Ramos (cell line): Measurements from ENCODE around the gene ITIH2.
"Not testable (repeated sequence)": the region's sequence is repeated elsewhere in the genome, so short reads cannot be mapped to it uniquely, and the experiment has no call there.

Experiments used
- in situ Hi-C: fragments of 300-500 bp; cut with MboI; formaldehyde crosslinking; loops from one replicate; pipeline ENCODE4 v1.14.3; 2022; ENCODE audit warnings: low sequenced_read_pairs; ENCODE audit not compliant: unreplicated experiment

ITIH2 gene

DNA sequence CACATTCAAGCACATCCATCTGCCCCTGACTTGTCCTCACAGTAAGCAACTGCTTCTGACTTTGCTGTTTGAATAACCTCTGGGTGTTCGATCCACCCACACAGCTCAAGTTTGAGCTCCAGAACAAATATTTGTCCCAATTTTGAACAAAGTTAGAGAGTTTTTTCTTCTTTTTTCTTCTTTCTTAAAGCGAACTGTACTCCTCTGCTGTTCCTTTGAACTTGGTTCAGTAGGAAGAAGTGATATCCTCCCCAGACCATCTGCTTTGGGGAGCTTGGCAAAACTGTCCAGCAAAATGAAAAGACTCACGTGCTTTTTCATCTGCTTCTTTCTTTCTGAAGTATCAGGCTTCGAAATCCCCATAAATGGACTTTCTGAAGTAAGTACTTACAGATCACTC lies at the start of gene ITIH2:
ITIH2 (plus strand) TSS at position 177 of the 400 bp plus-strand sequence; CDS start at position 296, 119 bp downstream.
- in situ Hi-C loops, result no loop called here

GRCh38 chr10:7657079-7657478 lies 46.0 kb upstream of the ITIH2 start:
- in situ Hi-C loops, result not testable (repeated sequence)

DNA sequence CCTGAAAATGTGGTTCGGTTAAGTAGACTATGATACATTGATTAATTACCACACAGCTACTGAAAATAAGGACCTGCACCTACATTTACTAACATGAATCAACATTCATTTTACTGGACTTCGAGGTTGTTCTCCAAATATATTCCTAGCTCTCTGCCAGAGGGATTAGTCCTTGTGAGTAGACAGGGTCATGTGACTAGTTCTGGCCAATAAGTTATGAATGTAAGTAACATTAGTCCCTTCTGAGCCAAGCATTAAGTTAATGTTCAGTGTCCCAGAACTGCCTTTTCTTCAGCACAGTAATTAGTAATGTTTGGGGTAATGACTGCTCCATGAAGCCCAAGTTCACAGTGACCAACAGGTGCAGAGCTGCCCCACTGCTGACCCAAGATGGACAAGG lies 45.6 kb upstream of the ITIH2 start:
- in situ Hi-C loops, result no loop called here

DNA sequence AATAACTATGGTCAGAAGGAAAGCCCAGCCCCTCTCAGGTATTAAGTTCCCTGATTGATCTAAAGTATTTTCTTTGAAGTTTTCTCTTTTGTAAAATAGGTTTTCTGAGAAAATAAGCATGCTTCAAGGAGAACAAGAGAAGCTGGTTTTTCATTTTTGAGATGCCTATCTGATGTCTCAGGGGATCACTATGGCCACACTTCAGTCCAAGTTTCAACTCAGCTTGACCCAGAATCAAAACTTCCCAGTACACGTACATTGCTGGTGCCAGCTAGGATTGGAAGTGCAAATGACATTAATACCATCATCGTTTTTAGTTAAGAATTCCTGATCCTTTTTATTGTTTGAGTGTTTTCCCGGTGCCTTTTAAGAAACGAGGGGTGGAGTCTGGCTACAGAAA lies 43.6 kb upstream of the ITIH2 start:
- in situ Hi-C loops, result no loop called here

- in situ Hi-C loops, result no loop called here
Measured at GRCh38 chr10:7662522-7662921, 40.6 kb upstream of the ITIH2 start.

DNA sequence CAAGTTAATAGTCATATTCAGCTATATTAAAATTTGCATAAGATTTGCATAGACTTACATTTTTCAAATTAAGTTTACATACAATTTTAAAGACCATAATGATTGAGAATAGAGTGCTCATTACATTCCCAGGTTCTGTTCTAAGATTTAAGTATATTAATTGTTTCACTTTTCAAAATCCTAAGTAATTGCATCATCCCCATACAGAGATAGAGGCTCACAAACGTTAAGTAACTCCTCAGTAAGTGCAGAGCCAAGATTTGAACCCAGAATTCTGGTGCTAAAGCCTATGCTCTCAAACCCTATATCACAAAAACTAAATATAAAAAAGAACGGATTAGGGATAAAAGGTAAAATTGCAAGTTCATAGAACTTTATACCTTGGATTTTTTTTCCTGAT lies 38.4 kb upstream of the ITIH2 start:
- in situ Hi-C loops, result no loop called here

GRCh38 chr10:7665767-7666166 lies 37.3 kb upstream of the ITIH2 start:
- in situ Hi-C loops, result no loop called here

DNA sequence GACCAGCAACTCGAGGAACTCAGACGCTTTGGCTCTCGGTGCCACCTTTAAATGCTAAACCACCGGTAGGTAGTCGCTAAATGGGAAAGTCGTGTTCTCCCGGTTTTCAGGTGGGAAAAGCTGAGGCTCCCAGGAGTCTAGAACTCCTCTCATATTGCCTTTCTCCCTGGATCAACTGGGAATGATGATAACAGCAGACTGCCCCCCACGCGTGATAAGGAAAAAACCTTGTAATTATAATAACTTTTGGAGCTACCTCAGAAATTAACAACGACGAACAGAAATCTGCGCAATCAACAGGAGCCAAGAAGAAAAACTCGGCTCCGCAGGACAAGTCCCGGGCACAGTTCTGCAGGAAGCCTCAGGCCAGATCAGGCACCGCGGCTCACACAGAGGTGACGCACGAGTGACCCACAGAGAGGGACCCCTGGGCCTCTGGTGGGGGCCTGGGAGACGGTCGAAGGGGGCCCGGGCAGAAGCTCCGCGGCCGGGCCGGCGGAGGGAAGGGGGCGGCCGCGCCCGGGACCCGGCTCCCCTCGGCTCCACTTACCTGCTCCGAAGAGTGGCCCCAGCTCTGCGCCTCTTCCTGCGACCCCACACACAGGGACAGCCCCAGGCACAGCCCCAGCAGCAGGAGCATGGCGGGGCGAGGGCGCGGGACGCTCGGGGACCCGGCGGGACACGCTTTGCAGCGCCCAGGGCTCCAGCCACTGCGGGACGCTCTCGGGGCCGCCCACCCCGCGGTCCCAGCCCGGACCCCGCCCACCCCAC lies 36.7 kb upstream of the ITIH2 start, which contains the start of gene ITIH5:
ITIH5 (minus strand) TSS at position 714 of the 771 bp plus-strand sequence; CDS start at position 640, 74 bp downstream.
- in situ Hi-C loops, result no loop called here

DNA sequence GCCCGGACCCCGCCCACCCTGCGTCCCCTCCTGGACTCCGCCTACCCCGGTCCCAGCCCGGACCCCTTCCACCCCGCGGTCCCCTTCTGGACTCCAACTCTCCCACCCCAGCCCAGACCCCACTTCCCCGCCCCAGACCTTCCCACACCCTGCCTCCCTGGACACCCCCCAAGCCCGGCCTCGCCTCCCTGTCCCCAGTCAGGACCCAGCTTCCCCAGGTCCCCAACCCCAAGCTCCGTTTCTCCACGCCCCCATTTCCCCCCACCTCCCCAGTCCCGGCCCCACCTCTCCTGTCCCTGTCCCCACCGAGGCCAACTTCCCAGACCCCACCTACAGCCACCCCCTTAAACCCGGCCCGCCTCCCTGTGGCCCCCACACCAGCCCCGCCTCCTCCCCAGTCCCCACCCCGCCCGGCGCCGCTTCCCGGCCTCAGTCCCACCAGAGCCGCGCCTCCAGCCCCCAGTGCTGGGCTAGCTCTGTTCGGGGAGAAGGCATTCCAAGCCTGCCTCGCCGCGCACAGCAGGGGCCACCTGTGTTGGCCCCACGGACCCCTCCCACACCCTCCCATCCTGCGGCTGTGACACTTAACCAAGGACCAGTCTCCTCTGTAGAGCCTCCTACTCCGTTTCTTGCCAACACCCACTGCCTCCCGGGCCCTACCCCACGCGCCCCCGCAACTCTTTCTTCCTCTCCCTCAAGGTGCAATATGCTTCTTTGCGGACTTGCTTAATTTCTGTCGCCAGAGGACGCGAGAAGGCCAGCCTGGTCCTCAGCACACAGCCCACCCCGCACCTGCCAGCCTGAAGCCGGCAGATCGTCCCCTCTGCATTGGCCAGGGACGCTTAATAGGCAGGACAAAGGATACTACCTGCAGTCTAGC lies 35.6 kb upstream of the ITIH2 start:
- in situ Hi-C loops, result no loop called here

DNA sequence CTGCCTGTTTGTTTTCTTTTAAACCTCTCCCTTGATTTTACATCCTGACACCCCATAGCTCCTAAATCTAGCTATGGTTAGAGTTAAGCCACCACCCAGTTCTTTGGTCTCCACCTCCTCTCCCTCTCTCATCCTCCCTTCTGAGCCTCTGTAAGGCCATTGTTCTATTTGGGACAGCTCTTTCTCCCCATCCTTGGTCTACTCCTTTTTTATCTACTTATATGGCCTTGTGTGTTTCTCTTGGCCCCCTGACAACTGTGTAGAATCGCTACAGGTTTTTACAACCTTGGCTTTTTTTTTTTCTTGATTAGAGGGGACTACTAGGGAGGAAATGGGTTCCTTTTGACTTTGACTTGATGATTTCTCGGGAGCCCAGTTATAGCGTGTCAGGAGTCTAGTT lies 33.0 kb upstream of the ITIH2 start:
- in situ Hi-C loops, result no loop called here

DNA sequence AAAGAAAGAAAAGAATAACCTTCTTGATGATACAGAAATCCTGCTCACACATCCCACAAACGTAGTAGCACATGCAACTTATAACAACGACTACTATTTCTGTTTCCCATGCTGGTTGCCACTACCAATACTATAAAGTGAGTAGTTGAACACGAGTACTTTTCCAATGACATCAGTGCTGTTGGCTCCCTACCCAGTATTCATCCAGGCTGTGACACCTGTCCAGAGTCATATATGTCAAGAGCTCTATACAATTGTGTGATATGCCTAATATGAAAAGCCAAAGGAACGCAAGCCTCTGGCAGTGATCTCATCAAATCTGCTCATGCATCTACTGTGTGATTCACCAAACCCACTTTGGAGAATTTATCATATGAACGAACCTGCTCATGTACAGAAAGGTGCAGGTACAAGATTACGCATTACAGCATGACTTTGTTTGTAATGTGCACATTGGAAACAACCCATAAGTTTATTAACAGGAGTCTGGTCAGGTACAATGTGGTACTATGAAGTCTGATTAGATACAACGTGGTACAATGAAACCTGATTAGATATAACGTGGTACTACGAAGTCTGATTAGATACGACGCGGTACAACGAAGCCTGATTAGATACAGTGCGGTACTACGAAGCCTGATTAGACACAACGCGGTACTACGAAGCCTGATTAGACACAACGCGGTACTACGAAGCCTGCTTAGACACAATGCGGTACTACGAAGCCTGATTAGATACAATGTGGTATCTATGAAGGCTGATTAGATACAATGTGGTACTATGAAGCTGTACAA lies 30.6 kb upstream of the ITIH2 start:
- in situ Hi-C loops, result no loop called here

- in situ Hi-C loops, result no loop called here
Measured at GRCh38 chr10:7679256-7679655, 23.9 kb upstream of the ITIH2 start.

DNA sequence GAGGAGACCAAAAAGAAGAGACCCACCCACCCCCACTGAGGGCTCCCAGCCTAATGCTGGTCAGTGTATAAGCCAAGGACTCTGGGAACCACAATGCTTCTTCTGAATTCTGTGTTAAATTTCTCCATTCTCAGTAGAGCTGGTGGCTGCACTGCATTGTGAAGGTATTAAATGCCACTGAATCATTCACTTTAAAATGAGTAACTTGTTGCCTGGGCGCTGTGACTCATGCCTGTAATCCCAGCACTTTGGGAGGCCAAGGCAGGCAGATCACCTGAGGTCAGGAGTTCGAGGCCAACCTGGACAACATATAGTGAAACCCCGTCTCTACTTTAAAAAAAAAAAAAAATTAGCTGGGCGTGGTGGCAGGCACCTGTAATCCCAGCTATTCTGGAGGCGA lies 23.0 kb upstream of the ITIH2 start:
- in situ Hi-C loops, result loop anchor here (10.0 kb wide), 1 partner anchor 155 kb away; no protein-coding TSS in a partner anchor

DNA sequence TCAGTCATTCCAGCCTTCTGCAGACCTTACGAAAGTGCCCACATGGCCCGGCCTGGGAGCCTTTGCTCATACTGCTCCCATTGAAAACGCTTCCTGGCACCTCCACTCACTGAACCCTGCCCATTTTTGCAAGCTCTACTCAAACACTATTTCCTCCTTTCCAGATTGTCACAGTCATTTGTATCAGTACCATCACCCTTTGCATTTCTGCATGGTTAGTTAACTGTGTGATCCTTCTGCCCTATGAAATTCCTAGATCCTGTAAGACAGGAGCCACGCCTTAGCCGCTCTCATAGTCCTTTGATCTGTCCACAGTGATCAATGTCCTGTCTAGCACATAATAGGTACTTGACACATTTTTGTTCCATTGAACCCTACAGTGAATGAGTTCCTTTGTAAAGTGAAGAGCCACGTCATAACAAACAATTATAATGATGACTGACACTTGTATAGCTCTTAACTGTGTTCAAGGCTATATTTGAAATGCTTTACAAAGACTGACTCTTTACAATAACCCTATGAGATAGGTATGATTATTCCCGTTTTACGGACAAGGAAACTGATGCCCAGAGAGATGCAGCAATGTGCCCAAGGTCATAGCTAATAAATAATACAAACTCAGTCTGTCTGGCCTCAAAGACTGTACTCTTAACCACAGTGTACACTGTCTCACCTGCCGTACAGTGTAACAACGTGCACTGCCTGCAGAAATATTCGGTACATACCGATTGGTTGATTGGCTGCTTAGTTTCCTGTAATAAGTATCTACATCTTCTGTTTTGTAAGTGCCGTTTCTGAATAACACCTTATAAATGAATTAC lies 16.6 kb upstream of the ITIH2 start:
- in situ Hi-C loops, result loop anchor here (10.0 kb wide), 1 partner anchor 162 kb away; no protein-coding TSS in a partner anchor

GRCh38 chr10:7687228-7687907 lies 15.7 kb upstream of the ITIH2 start:
- in situ Hi-C loops, result loop anchor here (10.0 kb wide), 1 partner anchor 163 kb away; no protein-coding TSS in a partner anchor

DNA sequence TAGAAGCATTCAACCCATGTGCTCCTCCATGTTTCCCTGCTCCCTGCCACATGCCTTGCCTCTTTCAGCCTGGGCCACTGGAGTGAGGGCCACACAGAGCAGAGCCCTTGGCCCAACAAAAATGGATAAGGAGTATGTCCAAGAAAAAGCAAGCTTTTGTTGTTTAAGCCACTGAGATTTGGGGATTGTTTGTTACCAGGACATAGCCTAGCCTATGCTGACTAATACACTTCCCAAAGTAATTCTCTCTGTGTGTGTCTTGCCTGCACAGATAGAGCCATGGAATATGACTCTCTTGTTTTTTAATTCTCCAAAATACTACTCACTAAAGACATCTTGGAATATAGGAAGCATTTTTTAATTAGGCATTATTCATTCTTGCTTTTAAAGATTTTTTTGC lies 13.5 kb upstream of the ITIH2 start:
- in situ Hi-C loops, result loop anchor here (10.0 kb wide), 1 partner anchor 165 kb away; no protein-coding TSS in a partner anchor

- in situ Hi-C loops, result not testable (repeated sequence)
Measured at GRCh38 chr10:7690885-7691597, 12.1 kb upstream of the ITIH2 start.

GRCh38 chr10:7692368-7692767 lies 10.7 kb upstream of the ITIH2 start:
- in situ Hi-C loops, result not testable (repeated sequence)
